PC-3 (cell line): ENCODE data around the gene TRAF5. TPM values are rescaled to one million over a fixed set of nuclear protein-coding genes. Genes with fewer than 3 reads are reported as not detected.

Experiments used
- ATAC-seq: fragments of 200-7000 bp; cut with Tn5 transposase; 2 replicates; pipeline ENCODE4 v1.9.1; 2020; ENCODE audit warnings: mild to moderate bottlenecking, moderate library complexity
- BruUV-seq: library from RNA; stranded (reverse); fragments of 400-500 nt; replicated peaks from 2 replicates; lab custom pipeline; 2021; lab: Mats Ljungman, UMichigan
- CTCF ChIA-PET: fragments of 300-600 bp; sonication (Branson Sonifier 250); formaldehyde crosslinking; loops from one replicate; lab custom pipeline; 2022; ENCODE audit warnings: antibody characterized with exemption; lab: Charles Lee
- POLR2A ChIA-PET: fragments of 300-600 bp; sonication (Branson Sonifier 250); formaldehyde crosslinking; loops from one replicate; lab custom pipeline; 2022; ENCODE audit warnings: antibody characterized with exemption; ENCODE audit not compliant: unreplicated experiment; lab: Charles Lee
- DNase-seq: peaks from one replicate; pipeline ENCODE4 v3.0.0-alpha.2; 2015
- H2AFZ ChIP-seq: fragments of 300-600 bp; sonication (generic); 2 replicates; pipeline ENCODE4 v1.6.0; 2016; ENCODE audit warnings: antibody characterized with exemption, low read length
- H3F3A ChIP-seq: fragments of 300-600 bp; sonication (generic); one replicate; pipeline ENCODE4 v1.6.0; 2017; ENCODE audit warnings: antibody characterized with exemption, low read length, control low read depth, mild to moderate bottlenecking; ENCODE audit not compliant: unreplicated experiment
- H3K27ac ChIP-seq: fragments of 300-600 bp; sonication (generic); 2 replicates; pipeline ENCODE4 v1.5.1; 2016; ENCODE audit warnings: mild to moderate bottlenecking, low read length
- H3K27me3 ChIP-seq: fragments of 300-600 bp; sonication (generic); 2 replicates; pipeline ENCODE4 v1.6.1; 2016; ENCODE audit warnings: low read length, mixed read lengths
- H3K36me3 ChIP-seq: fragments of 300-600 bp; sonication (generic); 2 replicates; pipeline ENCODE4 v1.6.1; 2016; ENCODE audit warnings: low read depth, mixed run types, low read length, mixed read lengths
- H3K4me1 ChIP-seq: fragments of 300-600 bp; sonication (generic); 2 replicates; pipeline ENCODE4 v1.5.1; 2016; ENCODE audit warnings: low read length; ENCODE audit not compliant: insufficient read depth
- H3K4me2 ChIP-seq: fragments of 300-600 bp; sonication (generic); 2 replicates; pipeline ENCODE4 v1.6.0; 2016; ENCODE audit warnings: low read length
- H3K4me3 ChIP-seq: fragments of 300-600 bp; sonication (generic); 2 replicates; pipeline ENCODE4 v1.5.1; 2016; ENCODE audit warnings: mild to moderate bottlenecking, low read length, mixed read lengths
- H3K79me2 ChIP-seq: fragments of 300-600 bp; sonication (generic); 2 replicates; pipeline ENCODE4 v1.6.1; 2017; ENCODE audit warnings: low read length, mixed read lengths
- H3K9ac ChIP-seq: fragments of 300-600 bp; sonication (generic); 2 replicates; pipeline ENCODE4 v1.6.0; 2016; ENCODE audit warnings: mild to moderate bottlenecking, low read length
- H3K9me2 ChIP-seq: fragments of 300-600 bp; sonication (generic); replicated peaks from 2 replicates; pipeline ENCODE4 v1.6.1; 2016; ENCODE audit warnings: mixed run types, low read length, mixed read lengths
- H3K9me3 ChIP-seq: fragments of 300-600 bp; sonication (generic); 2 replicates; pipeline ENCODE4 v1.6.1; 2016; ENCODE audit warnings: low read length, mixed read lengths
- H4K20me1 ChIP-seq: fragments of 300-600 bp; sonication (generic); 2 replicates; pipeline ENCODE4 v1.6.1; 2016; ENCODE audit warnings: low read length, mixed read lengths
- EZH2 ChIP-seq: fragments of 300-600 bp; sonication (generic); IDR thresholded peaks from one replicate; pipeline ENCODE4 v1.6.1; 2017; ENCODE audit warnings: antibody characterized with exemption, mild to moderate bottlenecking, low read length; ENCODE audit not compliant: unreplicated experiment
- EZH2phosphoT487 ChIP-seq: fragments of 300-600 bp; sonication (generic); IDR thresholded peaks from 2 replicates; pipeline ENCODE4 v1.6.1; 2018; ENCODE audit warnings: mild to moderate bottlenecking, antibody characterized with exemption, low read length, borderline replicate concordance
- intact Hi-C: fragments of 100-400 bp; cut with micrococcal nuclease; formaldehyde crosslinking; loops from 2 replicates; pipeline ENCODE4 v1.9.0; 2023
- total RNA-seq: library from RNA; depleted of rRNA; stranded (reverse); fragments of >200 nt; gene quantifications from 2 replicates; pipeline ENCODE4 v1.2.3, GENCODE V29; 2014
- TF ChIP-seq, protein P1 (sequence below): fragments of 300-600 bp; sonication (generic); conservative IDR thresholded peaks from 2 replicates; pipeline ENCODE4 v1.5.1; 2017; ENCODE audit warnings: antibody characterized with exemption, low read depth, mild to moderate bottlenecking, low read length

The TRAF5 gene
- total RNA-seq, 1 experiment from 2014 or later, result 12.2 TPM

DNA sequence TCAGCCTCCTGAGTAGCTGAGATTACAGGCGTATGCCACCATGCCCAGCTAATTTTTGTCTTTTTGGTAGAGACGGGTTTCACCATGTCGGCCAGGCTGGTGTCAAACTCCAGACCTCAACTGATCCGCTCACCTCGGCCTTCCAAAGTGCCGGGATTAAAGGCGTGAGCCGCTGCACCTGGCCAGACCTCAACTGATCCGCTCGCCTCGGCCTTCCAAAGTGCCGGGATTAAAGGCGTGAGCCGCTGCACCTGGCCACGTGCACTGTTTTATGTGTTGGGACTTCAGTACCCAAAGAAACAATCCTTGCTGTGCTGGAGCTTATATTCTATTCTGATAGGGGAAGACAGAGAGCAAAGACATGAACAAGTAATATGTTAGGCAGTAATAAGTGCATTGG is 10.1 kb downstream of the TRAF5 start:
- H3K27me3 ChIP-seq, result no peaks in the 10 kb centered on the region
- H3K4me1 ChIP-seq, result peaks cover 15% of the 10 kb centered on the region
- H3K79me2 ChIP-seq, result no peaks in the 10 kb centered on the region
- no peak overlapping the region for H3K9ac ChIP-seq
- no peaks in the 10 kb centered on the region for H3K9me2 ChIP-seq
- no peaks in the 10 kb centered on the region for H4K20me1 ChIP-seq
- H3K36me3 ChIP-seq, result no peaks in the 10 kb centered on the region
- POLR2A ChIA-PET, result no interaction called here
- H3F3A ChIP-seq, result no peaks in the 10 kb centered on the region
- TF ChIP-seq EZH2 (no peak), EZH2phosphoT487 (no peak)
- no peak overlapping the region for H3K27ac ChIP-seq
- H2AFZ ChIP-seq, result no peak overlapping the region
- DNase-seq (no peak), ATAC-seq (no peak)
- H3K4me2 ChIP-seq, result no peak overlapping the region
- no peak overlapping the region for H3K4me3 ChIP-seq
- no TSS peak for BruUV-seq
- CTCF ChIA-PET, result no interaction called here
- intact Hi-C loops, result no loop called here
- no peaks in the 10 kb centered on the region for H3K9me3 ChIP-seq

DNA sequence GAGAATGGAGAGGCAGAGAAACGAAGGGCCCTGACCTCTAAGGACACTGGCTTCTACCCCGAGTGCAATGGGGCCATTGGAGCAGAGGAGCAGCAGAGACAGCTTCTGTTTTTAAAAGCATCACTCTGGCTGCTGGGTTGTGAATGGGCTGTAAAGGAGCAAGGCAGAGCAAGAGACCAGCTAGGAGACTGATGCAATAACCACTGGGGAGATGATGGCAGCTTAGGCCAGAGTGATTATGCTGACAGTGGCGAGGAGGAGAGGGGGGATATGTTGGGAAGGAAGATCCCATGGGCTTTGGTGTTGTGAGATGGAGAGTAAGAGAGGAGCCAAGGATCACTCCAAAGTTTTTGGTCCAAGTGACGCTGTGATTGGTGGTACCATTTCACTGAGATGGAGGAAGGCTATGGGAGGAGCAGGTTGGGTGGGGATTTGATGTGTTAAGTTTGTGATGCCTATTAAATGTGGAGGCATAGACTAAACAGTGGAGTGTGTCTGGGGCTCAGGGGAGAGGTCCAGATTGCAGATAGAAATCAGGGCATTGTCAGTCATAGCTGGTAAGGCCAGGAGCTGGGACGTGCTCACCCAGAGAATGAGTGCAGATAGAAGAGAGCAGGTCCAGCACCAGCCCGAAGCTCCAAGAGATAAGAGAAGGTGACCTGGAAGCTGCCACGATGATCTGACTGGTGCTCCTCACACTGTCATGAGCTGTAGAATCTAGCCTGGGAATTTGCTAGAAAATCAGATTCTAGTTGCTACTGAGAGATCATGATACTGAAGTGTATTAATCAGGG is 11.0 kb downstream of the TRAF5 start:
- no peak overlapping the region for H2AFZ ChIP-seq
- intact Hi-C loops, result no loop called here
- ATAC-seq, result no peak
- TF ChIP-seq EZH2phosphoT487, result no peak
- TF ChIP-seq, protein P1, sequence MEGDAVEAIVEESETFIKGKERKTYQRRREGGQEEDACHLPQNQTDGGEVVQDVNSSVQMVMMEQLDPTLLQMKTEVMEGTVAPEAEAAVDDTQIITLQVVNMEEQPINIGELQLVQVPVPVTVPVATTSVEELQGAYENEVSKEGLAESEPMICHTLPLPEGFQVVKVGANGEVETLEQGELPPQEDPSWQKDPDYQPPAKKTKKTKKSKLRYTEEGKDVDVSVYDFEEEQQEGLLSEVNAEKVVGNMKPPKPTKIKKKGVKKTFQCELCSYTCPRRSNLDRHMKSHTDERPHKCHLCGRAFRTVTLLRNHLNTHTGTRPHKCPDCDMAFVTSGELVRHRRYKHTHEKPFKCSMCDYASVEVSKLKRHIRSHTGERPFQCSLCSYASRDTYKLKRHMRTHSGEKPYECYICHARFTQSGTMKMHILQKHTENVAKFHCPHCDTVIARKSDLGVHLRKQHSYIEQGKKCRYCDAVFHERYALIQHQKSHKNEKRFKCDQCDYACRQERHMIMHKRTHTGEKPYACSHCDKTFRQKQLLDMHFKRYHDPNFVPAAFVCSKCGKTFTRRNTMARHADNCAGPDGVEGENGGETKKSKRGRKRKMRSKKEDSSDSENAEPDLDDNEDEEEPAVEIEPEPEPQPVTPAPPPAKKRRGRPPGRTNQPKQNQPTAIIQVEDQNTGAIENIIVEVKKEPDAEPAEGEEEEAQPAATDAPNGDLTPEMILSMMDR, result no peak
- no peak for TF ChIP-seq EZH2
- no peaks in the 10 kb centered on the region for H4K20me1 ChIP-seq
- ChIA-PET POLR2A (no interaction called here), CTCF (no interaction called here)
- no peak overlapping the region for H3K4me3 ChIP-seq
- no peak for DNase-seq
- peaks cover 13% of the 10 kb centered on the region for H3K4me1 ChIP-seq
- no TSS peak for BruUV-seq
- no peaks in the 10 kb centered on the region for H3F3A ChIP-seq
- no peaks in the 10 kb centered on the region for H3K27me3 ChIP-seq
- H3K9me2 ChIP-seq, result no peaks in the 10 kb centered on the region
- no peaks in the 10 kb centered on the region for H3K9me3 ChIP-seq
- no peak overlapping the region for H3K27ac ChIP-seq
- no peaks in the 10 kb centered on the region for H3K36me3 ChIP-seq
- H3K9ac ChIP-seq, result no peak overlapping the region
- H3K79me2 ChIP-seq, result no peaks in the 10 kb centered on the region
- no peak overlapping the region for H3K4me2 ChIP-seq

DNA sequence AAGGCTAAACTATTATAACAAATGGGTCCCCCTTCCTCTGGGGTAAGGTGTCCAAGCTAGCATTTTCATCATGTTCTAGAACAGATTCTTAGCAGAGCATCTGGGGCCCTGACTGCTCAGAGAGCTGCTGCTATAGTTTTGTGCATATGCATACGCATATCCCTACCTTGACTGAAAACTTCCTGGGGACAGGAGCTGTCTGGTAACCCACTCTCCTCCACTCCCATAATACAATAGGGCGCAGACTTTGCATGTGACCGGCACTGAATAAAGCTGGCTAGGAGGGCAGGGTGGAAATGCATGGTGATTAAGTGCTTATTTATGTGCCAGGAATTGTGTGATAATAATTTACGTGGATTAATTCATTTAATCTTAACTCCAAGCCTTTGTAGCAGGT is 11.6 kb downstream of the TRAF5 start:
- Histone ChIP-seq H3K27me3 (no peaks in the 10 kb centered on the region), H3K9ac (no peak overlapping the region), H2AFZ (no peak overlapping the region), H4K20me1 (no peaks in the 10 kb centered on the region), H3K4me3 (no peak overlapping the region), H3K9me2 (no peaks in the 10 kb centered on the region), H3K4me2 (no peak overlapping the region), H3K36me3 (no peaks in the 10 kb centered on the region), H3K9me3 (no peaks in the 10 kb centered on the region), H3K4me1 (peaks cover 13% of the 10 kb centered on the region), H3F3A (no peaks in the 10 kb centered on the region), H3K27ac (no peak overlapping the region), H3K79me2 (no peaks in the 10 kb centered on the region)
- intact Hi-C loops, result no loop called here
- no peak for ATAC-seq
- ChIA-PET CTCF (no interaction called here), POLR2A (no interaction called here)
- no TSS peak for BruUV-seq
- DNase-seq, result no peak
- TF ChIP-seq EZH2 (no peak), EZH2phosphoT487 (no peak)
- TF ChIP-seq, protein P1, result no peak
